GM06990 (cell line): Measurements from ENCODE around the gene RPL15.
"Not testable (repeated sequence)": the region's sequence is repeated elsewhere in the genome, so short reads cannot be mapped to it uniquely, and the experiment has no call there.

Experiments used
- DNase-seq: peaks from one replicate; pipeline ENCODE4 v3.0.0-alpha.2; 2011; ENCODE audit not compliant: insufficient read length; ENCODE audit errors: extremely low read depth
- H3K27me3 ChIP-seq: replicated peaks from 2 replicates; pipeline ENCODE4 v1.6.0; 2011; ENCODE audit warnings: low read length; ENCODE audit not compliant: control insufficient read depth, insufficient read depth
- H3K36me3 ChIP-seq: 2 replicates; pipeline ENCODE4 v1.5.1; 2011; ENCODE audit warnings: low read length; ENCODE audit not compliant: control insufficient read depth, insufficient read depth
- H3K4me3 ChIP-seq: replicated peaks from 2 replicates; pipeline ENCODE4 v1.5.1; 2011; ENCODE audit warnings: low read depth, mild to moderate bottlenecking, control low read depth, low read length
- TF ChIP-seq, protein P1 (sequence below): IDR thresholded peaks from 2 replicates; pipeline ENCODE4 v1.5.1; 2011; ENCODE audit warnings: low read length, control low read depth, mild to moderate bottlenecking, inconsistent platforms; ENCODE audit not compliant: insufficient read depth, poor library complexity, severe bottlenecking

Gene RPL15

DNA sequence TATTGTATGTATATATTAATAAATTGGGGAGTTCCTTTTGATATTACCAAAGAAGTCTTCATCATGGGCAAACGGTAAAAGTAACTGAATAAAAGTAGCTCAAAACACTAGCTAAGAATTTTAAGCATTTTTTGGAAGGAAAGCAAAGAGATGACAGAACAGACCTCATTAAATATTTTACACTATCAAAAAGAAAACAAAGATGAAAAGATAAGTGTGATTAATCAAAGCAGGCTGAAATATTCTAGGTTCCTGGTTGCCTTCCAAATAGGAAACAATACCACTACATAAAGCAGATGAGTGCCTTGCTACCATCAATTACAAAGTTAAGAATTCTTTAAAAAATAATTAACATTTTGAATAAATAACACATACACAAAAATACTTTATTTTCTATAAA is 3.8 kb upstream of the RPL15 start:
- Histone ChIP-seq H3K27me3 (no peaks in the 10 kb centered on the region), H3K36me3 (peaks cover 2% of the 10 kb centered on the region; the same call in 1 of the 2 replicates), H3K4me3 (no peak overlapping the region)
- no peak for DNase-seq
- TF ChIP-seq, protein P1, sequence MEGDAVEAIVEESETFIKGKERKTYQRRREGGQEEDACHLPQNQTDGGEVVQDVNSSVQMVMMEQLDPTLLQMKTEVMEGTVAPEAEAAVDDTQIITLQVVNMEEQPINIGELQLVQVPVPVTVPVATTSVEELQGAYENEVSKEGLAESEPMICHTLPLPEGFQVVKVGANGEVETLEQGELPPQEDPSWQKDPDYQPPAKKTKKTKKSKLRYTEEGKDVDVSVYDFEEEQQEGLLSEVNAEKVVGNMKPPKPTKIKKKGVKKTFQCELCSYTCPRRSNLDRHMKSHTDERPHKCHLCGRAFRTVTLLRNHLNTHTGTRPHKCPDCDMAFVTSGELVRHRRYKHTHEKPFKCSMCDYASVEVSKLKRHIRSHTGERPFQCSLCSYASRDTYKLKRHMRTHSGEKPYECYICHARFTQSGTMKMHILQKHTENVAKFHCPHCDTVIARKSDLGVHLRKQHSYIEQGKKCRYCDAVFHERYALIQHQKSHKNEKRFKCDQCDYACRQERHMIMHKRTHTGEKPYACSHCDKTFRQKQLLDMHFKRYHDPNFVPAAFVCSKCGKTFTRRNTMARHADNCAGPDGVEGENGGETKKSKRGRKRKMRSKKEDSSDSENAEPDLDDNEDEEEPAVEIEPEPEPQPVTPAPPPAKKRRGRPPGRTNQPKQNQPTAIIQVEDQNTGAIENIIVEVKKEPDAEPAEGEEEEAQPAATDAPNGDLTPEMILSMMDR, result no peak

DNA sequence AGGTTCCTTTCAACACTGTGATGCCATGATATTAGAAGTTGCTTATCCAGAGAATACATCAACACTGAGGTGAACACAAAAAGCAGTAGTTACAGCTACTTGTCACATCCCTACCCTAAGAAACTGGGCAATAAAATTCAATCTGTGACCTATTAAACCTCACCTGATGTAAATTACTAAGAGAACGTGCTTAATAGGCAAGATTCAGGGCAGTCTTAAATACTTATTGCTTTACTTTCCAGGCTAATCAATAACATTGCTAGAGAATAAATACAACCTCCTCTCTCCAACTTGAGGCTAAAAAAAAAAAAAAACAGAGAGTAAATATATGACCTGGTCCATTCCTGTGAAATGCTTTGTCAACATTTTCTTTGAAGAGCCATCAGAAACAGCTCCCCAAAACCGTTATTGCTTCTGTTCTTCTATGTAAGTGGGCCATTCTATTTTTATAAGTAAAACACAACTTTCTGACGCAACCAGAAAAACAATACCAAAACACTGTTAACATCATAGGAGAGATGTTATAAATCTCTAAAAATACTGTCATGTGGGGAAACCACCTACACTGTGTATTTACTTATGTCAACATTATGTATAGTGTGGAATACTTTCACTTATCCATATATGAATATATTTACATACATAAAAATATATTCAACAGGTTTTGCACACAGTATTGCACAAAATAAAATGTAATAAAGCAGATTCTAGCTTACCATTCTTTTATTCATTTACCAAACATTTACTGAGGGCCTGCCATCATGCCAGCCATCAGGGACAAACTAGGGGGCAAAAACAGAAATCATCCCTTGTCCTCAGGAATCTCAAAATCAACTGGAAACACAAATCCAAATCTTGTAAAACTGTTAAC is 2.8 kb upstream of the RPL15 start:
- TF ChIP-seq, protein P1, result no peak
- Histone ChIP-seq H3K36me3 (peaks cover 2% of the 10 kb centered on the region), H3K4me3 (no peak overlapping the region), H3K27me3 (no peaks in the 10 kb centered on the region)
- DNase-seq, result no peak

DNA sequence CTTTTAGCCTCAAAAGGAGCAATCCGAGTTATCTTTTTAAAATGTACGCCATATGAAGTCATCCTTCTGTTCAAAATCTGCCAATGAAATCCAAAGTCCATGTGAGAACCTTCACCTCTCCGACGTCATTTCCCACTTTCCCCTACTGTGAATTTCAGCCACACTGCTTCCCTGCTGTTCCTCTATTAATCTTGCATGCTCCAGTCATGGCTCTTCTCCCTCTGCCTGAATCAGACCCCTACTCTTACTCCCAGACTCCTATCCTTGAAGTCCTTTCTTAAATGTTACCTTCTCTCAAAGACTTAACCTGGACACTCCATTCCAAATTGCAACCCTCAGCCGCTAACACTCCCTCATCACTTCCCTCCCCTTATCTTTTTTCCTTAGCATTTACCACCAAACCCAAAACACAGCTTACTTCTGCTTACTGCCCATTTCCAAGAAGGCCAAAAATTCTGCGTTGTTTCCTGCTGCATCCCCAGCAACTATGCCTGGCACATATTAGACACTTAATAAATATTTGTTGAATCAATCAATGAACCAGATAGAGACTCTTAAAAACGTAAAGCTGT is 1.3 kb upstream of the RPL15 start:
- TF ChIP-seq, protein P1, result no peak
- DNase-seq, result no peak
- H3K36me3 ChIP-seq, result peaks cover 6% of the 10 kb centered on the region
- no peaks in the 10 kb centered on the region for H3K27me3 ChIP-seq
- H3K4me3 ChIP-seq, result peak overlapping the region; percentile 98

DNA sequence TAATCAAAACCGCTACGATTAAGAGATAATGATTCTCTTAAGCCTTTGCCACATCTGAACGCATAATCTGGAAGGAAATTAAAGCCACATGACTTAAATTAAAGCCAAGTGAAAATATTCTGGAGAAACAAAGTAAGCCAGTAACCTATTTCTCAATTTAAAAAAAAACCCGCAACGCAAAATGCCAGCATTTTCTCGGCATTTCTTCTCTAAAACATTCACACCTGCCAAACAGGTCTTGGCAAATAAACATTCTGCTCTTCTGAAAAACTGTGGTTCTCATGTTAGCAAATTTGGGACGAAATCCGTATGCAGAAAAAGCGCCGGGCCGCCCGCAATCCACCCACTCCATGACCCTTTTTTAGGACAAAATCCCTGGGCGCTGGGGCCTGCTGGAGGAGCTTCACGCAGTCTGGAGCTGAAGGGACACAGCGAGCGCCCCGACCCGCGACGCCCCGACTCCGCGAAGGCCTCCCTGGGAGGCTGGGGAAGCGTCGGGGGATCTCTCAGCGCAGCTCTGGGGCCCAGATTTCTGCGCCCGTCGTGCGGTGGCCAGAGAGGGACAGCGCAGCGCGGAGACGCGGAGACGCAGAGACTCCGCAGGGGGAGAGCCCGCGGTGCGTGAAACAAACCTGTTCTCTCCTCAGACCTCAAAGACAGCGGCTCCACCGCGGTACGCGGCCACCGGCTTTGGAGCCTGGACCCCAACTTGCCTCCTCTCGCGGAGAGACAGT is 613 bp upstream of the RPL15 start:
- Histone ChIP-seq H3K4me3 (peak overlapping the region; percentile 98), H3K36me3 (peaks cover 7% of the 10 kb centered on the region), H3K27me3 (no peaks in the 10 kb centered on the region)
- TF ChIP-seq, protein P1, result no peak
- DNase-seq, result no peak

DNA sequence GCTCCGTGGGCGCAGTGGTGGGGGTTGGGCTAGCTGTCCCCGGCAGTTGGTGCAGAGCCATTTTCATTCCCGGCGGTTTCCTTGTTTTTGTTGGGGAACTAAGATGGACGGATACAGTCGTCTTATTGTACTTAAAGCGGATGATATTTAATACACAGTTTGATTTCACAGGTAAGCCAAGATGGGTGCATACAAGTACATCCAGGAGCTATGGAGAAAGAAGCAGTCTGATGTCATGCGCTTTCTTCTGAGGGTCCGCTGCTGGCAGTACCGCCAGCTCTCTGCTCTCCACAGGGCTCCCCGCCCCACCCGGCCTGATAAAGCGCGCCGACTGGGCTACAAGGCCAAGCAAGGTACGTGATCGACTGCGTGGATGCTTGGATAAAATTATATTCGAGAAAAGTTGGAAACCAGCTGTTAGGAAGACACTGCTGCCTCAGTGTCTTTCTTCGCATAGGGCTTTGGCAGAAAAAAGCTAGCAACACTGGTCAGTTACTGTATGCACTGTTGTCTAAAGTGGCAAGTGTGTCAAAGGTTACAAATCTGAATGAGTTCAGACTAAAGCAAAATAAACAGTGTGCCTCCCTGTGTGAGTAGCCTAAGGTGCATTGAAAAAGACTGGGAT is 859 bp downstream of the RPL15 start:
- H3K36me3 ChIP-seq, H3K27me3 ChIP-seq, DNase-seq: not testable (repeated sequence)
- peak overlapping the region; percentile 98 for H3K4me3 ChIP-seq

DNA sequence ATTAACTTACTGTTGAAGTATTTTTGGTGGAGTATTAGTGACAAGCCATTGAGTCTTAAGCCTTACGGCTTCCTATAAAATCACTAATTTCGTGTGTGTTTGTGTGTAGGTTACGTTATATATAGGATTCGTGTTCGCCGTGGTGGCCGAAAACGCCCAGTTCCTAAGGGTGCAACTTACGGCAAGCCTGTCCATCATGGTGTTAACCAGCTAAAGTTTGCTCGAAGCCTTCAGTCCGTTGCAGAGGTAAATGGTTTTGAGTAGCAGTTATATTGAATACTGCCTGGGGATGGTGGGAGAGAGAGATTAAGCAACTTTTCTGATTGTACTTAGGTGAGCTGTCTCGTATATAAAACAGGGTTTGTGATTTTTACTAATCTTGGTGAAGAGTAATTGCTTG is 1.4 kb downstream of the RPL15 start:
- peak overlapping the region; percentile 98 for H3K4me3 ChIP-seq
- not testable (repeated sequence) for DNase-seq, H3K36me3 ChIP-seq, H3K27me3 ChIP-seq
